H9 (cell line): ENCODE measurements around the gene UNCX. TPM values are rescaled to one million over a fixed set of nuclear protein-coding genes. Genes with fewer than 3 reads are reported as not detected.

Experiments used
- DNase-seq: peaks from one replicate; pipeline ENCODE4 v3.0.0-alpha.2; 2017
- H2AFZ ChIP-seq: one replicate; pipeline ENCODE4 v1.6.1; 2013; ENCODE audit warnings: mild to moderate bottlenecking, low read length, control low read depth, moderate library complexity
- H2AK5ac ChIP-seq: 2 replicates; pipeline ENCODE4 v1.6.1; 2013; ENCODE audit warnings: low read length, control low read depth, mixed read lengths; ENCODE audit not compliant: insufficient read length
- H2BK120ac ChIP-seq: one replicate; pipeline ENCODE4 v1.6.1; 2013; ENCODE audit warnings: low read depth, mild to moderate bottlenecking, low read length, control low read depth, inconsistent platforms; ENCODE audit not compliant: poor library complexity, severe bottlenecking
- H2BK12ac ChIP-seq: 2 replicates; pipeline ENCODE4 v1.6.1; 2013; ENCODE audit warnings: low read length, control low read depth, mixed read lengths, low read depth; ENCODE audit not compliant: insufficient read length
- H2BK15ac ChIP-seq: 2 replicates; pipeline ENCODE4 v1.6.1; 2013; ENCODE audit warnings: low read depth, low read length, control low read depth
- H2BK20ac ChIP-seq: one replicate; pipeline ENCODE4 v1.6.1; 2013; ENCODE audit warnings: low read depth, mild to moderate bottlenecking, low read length, control low read depth, inconsistent platforms; ENCODE audit not compliant: poor library complexity, severe bottlenecking
- H2BK5ac ChIP-seq: 2 replicates; pipeline ENCODE4 v1.6.1; 2013; ENCODE audit warnings: low read length, control low read depth, mixed read lengths; ENCODE audit not compliant: insufficient read length
- H3K14ac ChIP-seq: 2 replicates; pipeline ENCODE4 v1.6.1; 2013; ENCODE audit warnings: low read length, control low read depth; ENCODE audit not compliant: insufficient read depth
- H3K18ac ChIP-seq: 2 replicates; pipeline ENCODE4 v1.6.1; 2013; ENCODE audit warnings: low read depth, mild to moderate bottlenecking, mixed read lengths, low read length, control low read depth; ENCODE audit not compliant: insufficient read length
- H3K23ac ChIP-seq: 2 replicates; pipeline ENCODE4 v1.6.1; 2013; ENCODE audit warnings: low read length, control low read depth, mixed read lengths, low read depth; ENCODE audit not compliant: insufficient read length
- H3K23me2 ChIP-seq: 2 replicates; pipeline ENCODE4 v1.6.1; 2013; ENCODE audit warnings: low read depth, mild to moderate bottlenecking, mixed read lengths, low read length, control low read depth; ENCODE audit not compliant: insufficient read length, poor library complexity, severe bottlenecking
- H3K27ac ChIP-seq: 2 replicates; pipeline ENCODE4 v1.5.1; 2013; ENCODE audit warnings: low read length, control low read depth, mixed read lengths, low read depth; ENCODE audit not compliant: insufficient read length
- H3K27me3 ChIP-seq: 2 replicates; pipeline ENCODE4 v1.6.1; 2013; ENCODE audit warnings: low read length, control low read depth, inconsistent platforms; ENCODE audit not compliant: insufficient read depth
- H3K4ac ChIP-seq: 2 replicates; pipeline ENCODE4 v1.6.1; 2013; ENCODE audit warnings: low read depth, mild to moderate bottlenecking, control low read depth, inconsistent platforms, low read length, moderate library complexity
- H3K4me1 ChIP-seq: 2 replicates; pipeline ENCODE4 v1.6.1; 2013; ENCODE audit warnings: low read length, control low read depth, inconsistent platforms; ENCODE audit not compliant: insufficient read depth
- H3K4me2 ChIP-seq: 2 replicates; pipeline ENCODE4 v1.6.1; 2013; ENCODE audit warnings: low read length, control low read depth, mixed read lengths; ENCODE audit not compliant: insufficient read length, insufficient read depth
- H3K56ac ChIP-seq: 2 replicates; pipeline ENCODE4 v1.6.1; 2013; ENCODE audit warnings: low read depth, mild to moderate bottlenecking, mixed read lengths, low read length, control low read depth; ENCODE audit not compliant: insufficient read length
- H3K79me1 ChIP-seq: 2 replicates; pipeline ENCODE4 v1.6.1; 2013; ENCODE audit warnings: low read depth, mild to moderate bottlenecking, moderate library complexity, low read length, control low read depth, inconsistent platforms; ENCODE audit not compliant: insufficient read depth, poor library complexity, severe bottlenecking
- H3K79me2 ChIP-seq: 2 replicates; pipeline ENCODE4 v1.6.1; 2013; ENCODE audit warnings: low read length, control low read depth, inconsistent platforms; ENCODE audit not compliant: insufficient read depth
- H3K9ac ChIP-seq: 2 replicates; pipeline ENCODE4 v1.6.1; 2013; ENCODE audit warnings: low read length, control low read depth, mixed read lengths; ENCODE audit not compliant: insufficient read length; ENCODE audit errors: extremely low read depth
- H3K9me3 ChIP-seq: one replicate; pipeline ENCODE4 v1.6.1; 2013; ENCODE audit warnings: low read depth, low read length, inconsistent platforms; ENCODE audit not compliant: control insufficient read depth
- H3T11ph ChIP-seq: one replicate; pipeline ENCODE4 v1.6.1; 2013; ENCODE audit warnings: mild to moderate bottlenecking, low read length, control low read depth, inconsistent platforms
- H4K20me1 ChIP-seq: one replicate; pipeline ENCODE4 v1.6.1; 2013; ENCODE audit not compliant: control insufficient read depth, insufficient read length, insufficient read depth
- H4K5ac ChIP-seq: 2 replicates; pipeline ENCODE4 v1.6.1; 2013; ENCODE audit warnings: low read depth, mild to moderate bottlenecking, mixed read lengths, low read length, control low read depth; ENCODE audit not compliant: insufficient read length
- H4K8ac ChIP-seq: replicated peaks from 2 replicates; pipeline ENCODE4 v1.6.1; 2013; ENCODE audit warnings: low read length, control low read depth, mixed read lengths, low read depth; ENCODE audit not compliant: insufficient read length
- H4K91ac ChIP-seq: 2 replicates; pipeline ENCODE4 v1.6.1; 2013; ENCODE audit warnings: low read depth, mild to moderate bottlenecking, moderate library complexity, mixed read lengths, low read length, control low read depth; ENCODE audit not compliant: insufficient read length
- H3K27ac Mint-ChIP-seq, 3 experiments: 2 replicates in 2 of 3; 3 replicates in 1 of 3; pipeline ENCODE4 v1.8.0; 2020 to 2021; ENCODE audit warnings: mixed read lengths in 3 of 3, mild to moderate bottlenecking in 1 of 3, moderate library complexity in 1 of 3
- H3K27me3 Mint-ChIP-seq: 2 replicates; pipeline ENCODE4 v1.8.0; 2021; ENCODE audit warnings: low read depth, mild to moderate bottlenecking, moderate library complexity, mixed read lengths
- H3K36me3 Mint-ChIP-seq, 3 experiments: 2 replicates in 2 of 3; 3 replicates in 1 of 3; pipeline ENCODE4 v1.8.0; 2020 to 2021; ENCODE audit warnings: low read depth in 3 of 3, mixed read lengths in 3 of 3; ENCODE audit not compliant: insufficient read depth in 1 of 3
- H3K4me1 Mint-ChIP-seq, 2 experiments: 2 replicates each; pipeline ENCODE4 v1.8.0; 2020; ENCODE audit warnings: mixed read lengths in 2 of 2
- H3K4me3 Mint-ChIP-seq, 2 experiments: 2 replicates in 1 of 2; 3 replicates in 1 of 2; pipeline ENCODE4 v1.8.0; 2020 to 2021; ENCODE audit warnings: mild to moderate bottlenecking in 2 of 2, mixed read lengths in 2 of 2, moderate library complexity in 1 of 2
- H3K9me3 Mint-ChIP-seq, 2 experiments: 2 replicates in 1 of 2; 3 replicates in 1 of 2; pipeline ENCODE4 v1.8.0; 2020; ENCODE audit warnings: mild to moderate bottlenecking in 2 of 2, mixed read lengths in 2 of 2, moderate library complexity in 1 of 2
- WGBS: extraction: QIAGEN DNeasy Blood & Tissue Kit; methylation state at CpG from one replicate; pipeline ENCODE4 v1.1.7; 2013; ENCODE audit warnings: missing lambda C conversion rate, low lambda C conversion rate, mixed read lengths; ENCODE audit not compliant: insufficient read length; ENCODE audit errors: extremely low coverage; 5-methylcytosine and 5-hydroxymethylcytosine counted together
- total RNA-seq: library from RNA; stranded (reverse); gene quantifications from 2 replicates; pipeline ENCODE4 v1.2.1, GENCODE V29; 2021
- TF ChIP-seq, protein P1 (sequence below): fragments of 200-600 bp; sonication (generic); conservative IDR thresholded peaks from 3 replicates; pipeline ENCODE4 v1.8.0; 2021; ENCODE audit warnings: antibody characterized with exemption, mild to moderate bottlenecking

UNCX gene
- total RNA-seq, 1 experiment from 2014 or later, result not detected

DNA sequence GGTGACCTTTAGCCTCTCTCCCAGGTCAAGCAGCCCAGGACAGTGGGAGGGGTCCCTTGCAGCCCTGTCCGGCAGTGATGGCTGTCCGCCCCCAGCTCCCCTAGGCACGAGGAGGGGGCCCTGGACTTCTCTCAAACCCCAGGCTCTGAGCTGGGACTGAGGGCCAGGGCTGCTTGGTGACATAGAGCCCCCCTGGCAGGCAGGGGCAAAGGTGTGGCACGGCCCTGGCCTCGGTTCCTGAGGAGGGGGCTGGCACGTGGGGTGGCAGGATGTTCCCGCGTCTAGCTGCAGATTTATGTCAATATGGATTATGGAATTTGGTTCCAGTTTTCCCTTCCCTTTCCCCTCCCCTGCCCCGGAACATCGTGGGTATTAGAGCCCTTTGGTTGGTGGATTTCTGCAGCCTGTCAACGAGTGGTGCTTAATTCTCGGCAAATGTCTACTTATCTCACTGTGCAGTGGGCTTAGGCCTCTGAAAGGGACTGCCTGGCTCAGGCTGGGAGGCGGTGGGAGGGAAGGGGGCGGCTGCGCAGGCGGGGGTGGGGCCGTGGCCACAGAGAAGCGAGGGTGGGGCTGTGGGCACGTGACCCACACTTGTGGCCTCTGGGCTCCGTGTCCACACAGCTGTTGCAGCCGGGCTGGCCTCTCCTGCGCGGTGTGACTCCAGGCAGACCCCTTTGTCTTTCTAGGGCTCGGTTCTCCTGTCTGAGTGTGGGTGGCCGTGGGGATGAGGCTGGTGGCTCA, 19.3 kb downstream of the UNCX start:
- H2AK5ac ChIP-seq, result no peak overlapping the region
- Mint-ChIP-seq H3K27me3 (peaks cover 73% of the 10 kb centered on the region), H3K4me1 (peaks cover 5 to 18% of the 10 kb centered on the region in 2 experiments; a peak in 3 of 4 replicates), H3K36me3 (no peaks in the 10 kb centered on the region), H3K9me3 (peaks cover 0 to 3% of the 10 kb centered on the region in 2 experiments; a peak in 1 of 5 replicates), H3K4me3 (no peak overlapping the region), H3K27ac (no peak overlapping the region)
- no peak overlapping the region for H2BK5ac ChIP-seq
- H3K4me2 ChIP-seq, result no peak overlapping the region
- no peaks in the 10 kb centered on the region for H3K79me1 ChIP-seq
- H3K9ac ChIP-seq, result no peak overlapping the region
- no peaks in the 10 kb centered on the region; the same call in 1 of the 2 replicates for H3K4me1 ChIP-seq
- WGBS, result no CpG with 5 or more reads among the region's 25 CpGs
- H3K27me3 ChIP-seq, result peaks cover 22% of the 10 kb centered on the region
- H3K27ac ChIP-seq, result no peak overlapping the region
- H3K9me3 ChIP-seq, result no peaks in the 10 kb centered on the region
- H2BK20ac ChIP-seq, result no peak overlapping the region
- H3K56ac ChIP-seq, result no peak overlapping the region
- no peak overlapping the region for H3K18ac ChIP-seq
- H4K8ac ChIP-seq, result no peak overlapping the region
- H3K79me2 ChIP-seq, result no peaks in the 10 kb centered on the region
- H3T11ph ChIP-seq, result no peak overlapping the region
- H3K14ac ChIP-seq, result no peak overlapping the region
- H2AFZ ChIP-seq, result no peak overlapping the region
- no peaks in the 10 kb centered on the region for H4K20me1 ChIP-seq
- H3K4ac ChIP-seq, result no peak overlapping the region
- H2BK12ac ChIP-seq, result no peak overlapping the region
- TF ChIP-seq, protein P1, sequence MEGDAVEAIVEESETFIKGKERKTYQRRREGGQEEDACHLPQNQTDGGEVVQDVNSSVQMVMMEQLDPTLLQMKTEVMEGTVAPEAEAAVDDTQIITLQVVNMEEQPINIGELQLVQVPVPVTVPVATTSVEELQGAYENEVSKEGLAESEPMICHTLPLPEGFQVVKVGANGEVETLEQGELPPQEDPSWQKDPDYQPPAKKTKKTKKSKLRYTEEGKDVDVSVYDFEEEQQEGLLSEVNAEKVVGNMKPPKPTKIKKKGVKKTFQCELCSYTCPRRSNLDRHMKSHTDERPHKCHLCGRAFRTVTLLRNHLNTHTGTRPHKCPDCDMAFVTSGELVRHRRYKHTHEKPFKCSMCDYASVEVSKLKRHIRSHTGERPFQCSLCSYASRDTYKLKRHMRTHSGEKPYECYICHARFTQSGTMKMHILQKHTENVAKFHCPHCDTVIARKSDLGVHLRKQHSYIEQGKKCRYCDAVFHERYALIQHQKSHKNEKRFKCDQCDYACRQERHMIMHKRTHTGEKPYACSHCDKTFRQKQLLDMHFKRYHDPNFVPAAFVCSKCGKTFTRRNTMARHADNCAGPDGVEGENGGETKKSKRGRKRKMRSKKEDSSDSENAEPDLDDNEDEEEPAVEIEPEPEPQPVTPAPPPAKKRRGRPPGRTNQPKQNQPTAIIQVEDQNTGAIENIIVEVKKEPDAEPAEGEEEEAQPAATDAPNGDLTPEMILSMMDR, result no peak
- H4K5ac ChIP-seq, result no peak overlapping the region
- no peak overlapping the region for H2BK120ac ChIP-seq
- H2BK15ac ChIP-seq, result no peak overlapping the region
- no peak for DNase-seq
- H3K23me2 ChIP-seq, result no peaks in the 10 kb centered on the region
- H4K91ac ChIP-seq, result no peak overlapping the region
- no peak overlapping the region for H3K23ac ChIP-seq
